Mesothelial cell of epicardium (in vitro differentiated cells): ENCODE measurements around the gene ALDH1A3. TPM values are rescaled to one million over a fixed set of nuclear protein-coding genes. Genes with fewer than 3 reads are reported as not detected.

Experiments
- DNase-seq, 2 experiments: peaks; one replicate each; pipeline ENCODE4 v3.0.0; 2021; ENCODE audit warnings: low spot score in 2 of 2; ENCODE audit not compliant: unreplicated experiment in 2 of 2
- H3K27ac Mint-ChIP-seq: 2 replicates; pipeline ENCODE4 v1.8.0; 2021; ENCODE audit warnings: mixed read lengths
- H3K27me3 Mint-ChIP-seq: 2 replicates; pipeline ENCODE4 v1.8.0; 2021; ENCODE audit warnings: low read depth, mixed read lengths
- H3K36me3 Mint-ChIP-seq: 2 replicates; pipeline ENCODE4 v1.8.0; 2021; ENCODE audit warnings: mixed read lengths
- H3K4me1 Mint-ChIP-seq: 2 replicates; pipeline ENCODE4 v1.8.0; 2021; ENCODE audit warnings: mixed read lengths
- H3K4me3 Mint-ChIP-seq: 2 replicates; pipeline ENCODE4 v1.8.0; 2021; ENCODE audit warnings: mild to moderate bottlenecking, moderate library complexity, mixed read lengths
- H3K9me3 Mint-ChIP-seq: 2 replicates; pipeline ENCODE4 v1.8.0; 2021; ENCODE audit warnings: mixed read lengths
- total RNA-seq: library from RNA; stranded (reverse); gene quantifications from 3 replicates; pipeline ENCODE4 v1.2.1, GENCODE V29; 2021
- TF ChIP-seq, protein P1 (sequence below): fragments of 200-600 bp; sonication (generic); IDR thresholded peaks from one replicate; pipeline ENCODE4 v1.5.0; 2021; ENCODE audit warnings: antibody characterized with exemption; ENCODE audit not compliant: unreplicated experiment

ALDH1A3 gene
- total RNA-seq, 1 donor from 2014 or later = not detected

DNA sequence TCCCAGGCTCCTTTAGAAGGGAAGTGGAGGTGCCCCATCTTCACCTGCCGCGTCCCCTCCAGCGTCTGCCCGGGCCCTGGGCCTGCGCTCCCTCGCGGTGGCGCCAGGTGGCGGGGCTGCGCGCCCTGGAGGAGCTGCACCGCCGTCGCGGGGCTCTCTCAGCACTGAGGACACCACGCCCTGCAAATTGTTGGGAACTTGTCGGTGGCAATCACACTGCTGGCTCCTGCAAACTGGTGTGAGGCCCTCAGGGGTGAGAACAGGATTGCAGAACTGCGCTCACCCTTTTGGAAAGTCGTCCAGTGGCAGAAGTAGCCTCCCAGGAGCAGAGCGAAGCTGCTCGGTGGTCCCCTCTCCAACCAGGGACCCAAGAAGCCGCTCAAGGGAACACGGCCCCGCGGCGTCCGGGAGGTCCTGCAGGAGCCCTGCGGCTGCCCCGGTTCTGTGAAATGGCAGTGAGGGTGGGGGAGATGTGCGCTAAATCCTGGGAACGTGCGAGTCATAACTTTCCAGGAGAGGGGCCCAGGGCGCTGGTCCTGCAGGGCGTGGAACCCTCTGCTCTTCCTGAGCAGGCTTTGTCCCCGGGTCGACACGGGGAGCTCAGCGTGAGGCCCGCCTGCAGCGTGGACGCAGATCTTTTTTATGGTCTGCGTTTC is 38.5 kb downstream of the ALDH1A3 start:
- Mint-ChIP-seq H3K4me1 (peaks cover 4% of the 10 kb centered on the region), H3K9me3 (peaks cover 4% of the 10 kb centered on the region), H3K36me3 (no peaks in the 10 kb centered on the region), H3K4me3 (peak overlapping the region; percentile 64), H3K27me3 (peaks cover 84% of the 10 kb centered on the region), H3K27ac (no peak overlapping the region)
- peak; percentile 56 to 84 for DNase-seq
- TF ChIP-seq, protein P1, sequence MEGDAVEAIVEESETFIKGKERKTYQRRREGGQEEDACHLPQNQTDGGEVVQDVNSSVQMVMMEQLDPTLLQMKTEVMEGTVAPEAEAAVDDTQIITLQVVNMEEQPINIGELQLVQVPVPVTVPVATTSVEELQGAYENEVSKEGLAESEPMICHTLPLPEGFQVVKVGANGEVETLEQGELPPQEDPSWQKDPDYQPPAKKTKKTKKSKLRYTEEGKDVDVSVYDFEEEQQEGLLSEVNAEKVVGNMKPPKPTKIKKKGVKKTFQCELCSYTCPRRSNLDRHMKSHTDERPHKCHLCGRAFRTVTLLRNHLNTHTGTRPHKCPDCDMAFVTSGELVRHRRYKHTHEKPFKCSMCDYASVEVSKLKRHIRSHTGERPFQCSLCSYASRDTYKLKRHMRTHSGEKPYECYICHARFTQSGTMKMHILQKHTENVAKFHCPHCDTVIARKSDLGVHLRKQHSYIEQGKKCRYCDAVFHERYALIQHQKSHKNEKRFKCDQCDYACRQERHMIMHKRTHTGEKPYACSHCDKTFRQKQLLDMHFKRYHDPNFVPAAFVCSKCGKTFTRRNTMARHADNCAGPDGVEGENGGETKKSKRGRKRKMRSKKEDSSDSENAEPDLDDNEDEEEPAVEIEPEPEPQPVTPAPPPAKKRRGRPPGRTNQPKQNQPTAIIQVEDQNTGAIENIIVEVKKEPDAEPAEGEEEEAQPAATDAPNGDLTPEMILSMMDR = peak; percentile 76

DNA sequence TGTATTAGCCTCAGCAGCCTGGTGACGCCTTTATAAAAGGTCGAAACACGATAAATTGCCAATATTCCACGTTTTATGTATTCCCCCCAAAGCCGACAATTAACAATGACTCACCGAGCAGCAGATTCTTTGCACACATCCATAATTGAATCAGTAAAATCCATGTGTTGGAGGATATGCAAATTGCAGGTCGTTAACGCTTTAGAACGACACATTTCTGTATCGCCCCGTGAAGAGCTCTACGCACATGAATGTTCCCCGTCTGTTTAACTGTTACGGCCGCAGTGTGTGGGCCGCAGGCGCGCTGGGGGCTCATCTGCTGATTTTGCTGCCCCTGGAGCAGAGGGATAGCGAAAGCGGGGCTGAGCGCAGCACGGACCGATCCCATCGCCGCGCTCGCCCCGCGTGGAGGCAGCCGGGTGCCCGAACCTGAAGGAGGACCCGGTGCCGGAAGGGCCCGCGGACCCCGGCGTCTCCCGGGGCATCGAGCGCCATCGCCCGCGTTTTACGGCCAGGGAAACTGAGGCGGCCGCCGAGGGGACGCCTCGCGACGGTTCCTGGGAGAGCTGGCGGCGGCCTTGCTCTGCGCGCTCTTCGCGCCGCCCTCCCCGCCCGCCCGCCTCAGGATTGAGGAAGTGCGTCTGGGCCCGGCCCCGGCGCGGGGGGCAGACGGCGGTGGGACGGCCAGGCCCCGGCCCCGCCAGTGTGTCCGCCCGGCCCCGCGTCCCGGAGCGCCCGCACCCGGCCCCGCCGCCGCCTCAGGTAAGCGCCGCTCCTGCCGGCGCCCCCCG is 39.3 kb downstream of the ALDH1A3 start, which contains the start of gene LRRK1:
Gene LRRK1 (plus strand): TSS at position 668 of the 791 bp plus-strand sequence. CDS start 5,276 bp downstream, outside the sequence.
- Mint-ChIP-seq H3K27ac (no peak within 1 kb of the TSS), H3K36me3 (no peaks in the 10 kb centered on the region), H3K4me3 (peak within 1 kb of the TSS; percentile 64), H3K4me1 (peaks cover 4% of the 10 kb centered on the region), H3K27me3 (peaks cover 87% of the 10 kb centered on the region), H3K9me3 (no peaks in the 10 kb centered on the region)
- no peak for DNase-seq
- TF ChIP-seq, protein P1 = no peak

DNA sequence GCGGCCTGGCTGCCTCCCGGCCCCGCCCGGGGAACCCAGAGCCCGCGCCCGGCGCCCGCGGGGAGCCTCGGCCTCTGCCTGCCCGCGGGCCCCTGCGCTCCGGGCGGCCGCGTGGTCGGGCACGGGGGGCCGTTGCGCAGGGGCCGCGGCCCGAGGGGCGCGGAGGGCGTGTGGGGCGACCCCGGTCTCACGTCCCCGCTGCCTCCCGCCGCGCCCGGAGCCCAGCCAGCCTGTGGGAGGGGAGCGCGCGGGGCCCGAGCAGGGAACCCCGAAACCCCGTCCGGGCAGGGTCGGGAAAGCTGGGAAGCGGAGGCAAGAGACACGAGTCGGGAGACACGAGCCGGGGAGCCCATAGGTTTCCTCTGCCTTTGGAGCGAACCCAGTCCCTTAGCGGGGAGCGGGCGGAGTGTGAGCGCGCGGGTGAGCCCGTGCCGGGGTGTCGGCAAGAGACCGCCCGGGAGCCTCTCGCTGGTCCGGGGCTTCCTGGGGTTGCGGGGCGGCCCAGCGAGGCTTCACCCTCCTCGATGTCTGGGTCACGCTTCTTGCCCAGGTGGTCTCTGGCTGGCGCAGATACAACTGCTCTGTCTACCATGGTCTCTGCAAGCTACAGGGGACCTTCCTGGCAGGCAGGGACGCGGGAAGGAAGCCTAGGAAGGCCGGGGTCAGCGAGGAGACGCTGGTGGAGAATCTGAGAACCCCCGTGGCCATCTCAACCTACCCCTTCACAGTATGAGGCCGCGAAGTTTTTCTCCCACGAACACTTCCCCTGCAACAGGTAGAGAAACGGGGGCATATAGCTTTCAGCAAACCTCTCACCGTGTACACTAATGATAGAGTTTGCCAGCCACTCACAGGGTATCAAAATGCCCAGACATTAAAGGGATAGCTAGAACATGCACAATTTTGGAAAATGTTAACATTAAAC is 40.1 kb downstream of the ALDH1A3 start:
- TF ChIP-seq, protein P1 = no peak
- Mint-ChIP-seq H3K4me1 (peaks cover 4% of the 10 kb centered on the region), H3K36me3 (no peaks in the 10 kb centered on the region), H3K27me3 (peaks cover 88% of the 10 kb centered on the region), H3K4me3 (peak overlapping the region; percentile 49), H3K27ac (no peak overlapping the region), H3K9me3 (no peaks in the 10 kb centered on the region)
- DNase-seq = peak in 1 of 2 experiments; percentile 54

DNA sequence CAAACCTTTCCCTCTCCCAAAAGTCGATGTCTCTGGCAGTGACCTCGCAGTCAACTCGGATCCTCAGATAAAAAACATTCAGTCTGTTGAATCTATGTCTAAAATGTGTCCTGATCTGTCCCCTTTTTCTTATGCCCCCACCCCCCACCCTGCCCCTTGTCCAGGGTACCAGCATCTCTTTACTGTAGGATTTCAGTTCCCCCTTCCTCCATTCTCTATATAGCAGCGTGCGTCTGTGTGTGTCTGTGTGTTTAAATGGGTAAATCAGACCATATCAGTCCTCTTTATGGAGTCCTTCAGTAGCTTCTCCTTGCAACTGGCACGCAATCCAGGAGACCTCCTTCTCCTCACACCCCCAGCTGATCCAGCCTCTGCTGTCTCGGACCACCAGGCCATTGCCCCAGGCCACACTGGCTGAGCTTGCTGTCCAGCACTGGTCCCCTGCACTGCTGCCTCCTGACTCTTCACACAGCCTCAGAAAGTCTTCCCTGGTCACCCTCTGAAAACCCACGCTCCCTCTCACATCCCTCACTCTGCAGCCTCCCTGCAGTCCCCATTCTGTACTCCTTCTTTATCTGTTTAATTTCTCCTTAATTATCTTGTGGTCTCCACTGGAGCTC is 41.0 kb downstream of the ALDH1A3 start:
- TF ChIP-seq, protein P1 = no peak
- no peak overlapping the region for H3K27ac Mint-ChIP-seq
- H3K4me1 Mint-ChIP-seq = peaks cover 4% of the 10 kb centered on the region
- no peaks in the 10 kb centered on the region for H3K9me3 Mint-ChIP-seq
- DNase-seq = no peak
- peaks cover 83% of the 10 kb centered on the region for H3K27me3 Mint-ChIP-seq
- H3K36me3 Mint-ChIP-seq = no peaks in the 10 kb centered on the region
- peak overlapping the region; percentile 42 for H3K4me3 Mint-ChIP-seq
